ENCODE measurements around the gene PRDM15. TPM values are rescaled to one million over a fixed set of nuclear protein-coding genes. Genes with fewer than 3 reads are reported as not detected.
A peak's percentile ranks its signal among the peaks of the same experiment; 100 is the strongest.

Gene PRDM15
- total RNA-seq, 1 experiment from 2014 or later: 2.4 TPM

DNA sequence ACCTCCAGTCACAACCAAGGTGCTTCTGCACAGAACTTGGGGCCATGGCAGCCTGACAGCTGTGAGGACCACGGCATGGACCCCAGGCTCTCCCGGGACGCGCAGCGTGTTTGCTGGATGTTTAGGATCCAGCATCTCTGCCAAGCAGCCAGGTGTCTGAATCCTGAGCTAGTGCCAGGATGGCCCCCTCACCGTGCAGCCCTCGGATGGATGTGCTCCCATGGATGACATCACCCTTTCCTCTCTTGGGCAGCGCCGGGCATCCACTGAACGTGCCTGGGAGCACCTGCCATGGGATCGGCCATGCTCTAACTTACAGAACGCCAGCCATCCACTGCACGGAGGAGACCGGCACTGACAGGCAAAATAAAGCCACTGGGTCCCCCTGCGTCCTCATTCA lies 53.9 kb downstream of the PRDM15 start:
- DNase-seq (ENCODE audit: low read depth): no peak

GRCh38 chr21:41824466-41825207 lies 54.5 kb downstream of the PRDM15 start:
- no peak for DNase-seq (ENCODE audit: low read depth)

- no peak for DNase-seq (ENCODE audit: low read depth)
These were observed 55.2 kb downstream of the PRDM15 start for GRCh38 chr21:41823906-41824305.

DNA sequence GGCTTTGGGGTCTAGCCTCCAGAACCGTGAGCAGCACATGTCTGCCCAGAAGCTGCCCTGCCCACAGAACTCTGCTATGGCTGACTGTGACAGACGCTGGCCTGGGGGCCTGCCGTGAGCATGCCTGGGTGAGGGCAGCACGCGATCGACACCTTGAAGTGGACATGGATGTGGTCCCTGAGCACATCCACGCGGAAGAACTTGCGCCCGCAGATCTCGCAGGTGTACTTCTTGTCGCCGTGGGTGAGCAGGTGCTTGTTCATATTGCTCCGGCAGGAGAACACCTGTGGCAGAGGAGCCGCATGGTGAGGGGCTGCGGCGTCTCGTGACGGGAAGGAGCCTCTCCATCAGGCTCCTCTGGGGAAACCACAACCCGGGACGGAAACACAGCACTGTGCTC lies 56.0 kb downstream of the PRDM15 start:
- DNase-seq (ENCODE audit: low read depth): no peak

DNA sequence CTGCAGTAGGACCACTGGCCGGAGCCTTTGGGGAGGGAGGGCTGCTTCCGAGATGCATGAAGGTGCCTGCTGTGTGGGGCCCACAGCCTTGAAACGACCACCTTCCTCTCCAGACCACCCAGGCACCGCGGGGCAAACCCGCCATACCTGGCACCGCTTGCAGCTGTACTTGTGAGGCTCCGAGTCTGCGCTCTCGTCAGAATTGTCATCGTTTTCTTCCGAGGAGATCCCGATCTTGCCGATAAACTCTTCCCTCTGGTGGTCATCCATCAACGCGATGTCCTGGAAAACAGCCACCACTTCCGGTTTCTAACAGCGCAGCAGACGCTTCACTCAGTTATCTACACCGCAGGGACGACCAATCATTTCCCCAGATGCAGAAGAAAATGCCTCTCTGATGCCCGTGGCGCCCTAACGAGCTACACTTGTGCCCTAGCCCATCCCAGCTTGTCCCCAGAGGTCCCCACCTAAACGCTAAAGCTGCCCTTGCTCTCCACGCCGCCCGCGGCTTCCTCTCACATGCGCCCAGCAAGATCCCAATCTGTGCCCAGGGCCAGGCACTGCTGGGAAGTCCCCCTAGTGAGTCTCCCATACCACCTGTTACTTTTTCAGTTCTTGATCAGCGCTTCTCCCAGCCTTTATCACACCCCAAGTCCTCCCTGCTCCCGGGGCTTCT lies 57.2 kb downstream of the PRDM15 start:
- no peak for DNase-seq (ENCODE audit: low read depth)

DNA sequence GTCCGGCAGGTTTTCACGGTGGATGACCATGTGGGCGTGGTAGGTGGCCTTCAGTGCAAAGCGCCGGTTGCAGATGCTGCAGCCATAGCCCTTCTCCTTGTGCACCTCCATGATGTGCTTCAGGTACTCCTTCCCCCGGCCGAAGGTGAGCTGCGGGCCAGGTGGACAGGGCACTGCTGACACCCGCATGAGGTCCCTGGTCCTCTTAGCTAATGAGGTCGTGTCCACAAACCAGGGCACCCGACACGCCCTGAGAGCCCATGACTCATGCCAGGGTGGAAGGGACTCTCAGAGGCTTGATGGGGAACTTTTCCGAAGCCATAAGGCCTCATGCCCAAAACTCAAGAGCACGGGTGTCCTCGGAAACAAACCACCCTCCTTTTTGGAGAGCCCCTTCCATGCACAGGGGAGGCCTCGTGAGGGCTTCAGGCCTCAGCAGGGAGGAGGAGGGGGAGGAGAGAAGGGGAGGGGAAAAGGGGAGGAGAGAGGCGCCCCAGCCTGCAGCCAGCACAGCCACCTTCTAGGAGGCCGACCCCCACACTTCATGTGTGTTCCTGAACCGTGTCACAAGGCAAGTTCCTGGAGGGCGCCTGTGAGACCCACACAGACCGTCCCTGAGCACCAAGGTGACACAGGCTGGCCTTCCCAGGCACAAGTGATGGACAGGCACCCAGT lies 57.9 kb downstream of the PRDM15 start:
- no peak for DNase-seq (ENCODE audit: low read depth)

DNA sequence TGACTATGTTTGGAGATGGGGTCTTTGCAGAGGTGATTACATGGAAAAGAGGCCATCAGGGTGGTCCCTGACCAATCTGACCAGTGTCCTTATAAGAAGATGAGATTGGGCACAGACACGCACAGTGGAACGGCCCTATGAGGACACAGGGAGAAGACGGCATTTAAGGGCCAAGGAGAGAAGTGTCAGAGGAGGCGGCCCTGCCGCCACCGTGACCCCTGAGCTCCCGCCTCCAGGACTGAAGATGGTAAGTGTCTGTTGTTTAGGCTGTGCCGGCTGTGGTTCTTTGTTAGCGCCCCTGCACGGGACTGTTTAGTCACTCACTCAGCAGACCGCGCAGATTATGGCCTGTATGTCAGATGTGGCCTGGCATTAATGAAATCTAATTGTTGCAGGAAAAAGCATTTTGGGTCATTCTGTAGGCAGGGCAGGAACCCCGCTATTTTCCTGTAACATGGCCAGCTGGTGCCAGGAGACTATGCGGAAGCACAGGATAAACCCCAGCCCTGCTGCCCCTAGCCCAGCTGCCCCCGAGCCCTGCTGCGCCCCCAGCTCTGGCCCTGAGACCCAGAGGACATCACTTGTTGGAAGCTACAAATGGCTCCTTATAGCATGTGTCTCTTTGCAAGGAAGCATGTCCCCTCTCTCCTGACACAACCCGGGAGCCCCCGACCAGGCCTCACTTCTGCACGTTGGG lies 58.6 kb downstream of the PRDM15 start:
- DNase-seq (ENCODE audit: low read depth): no peak

DNA sequence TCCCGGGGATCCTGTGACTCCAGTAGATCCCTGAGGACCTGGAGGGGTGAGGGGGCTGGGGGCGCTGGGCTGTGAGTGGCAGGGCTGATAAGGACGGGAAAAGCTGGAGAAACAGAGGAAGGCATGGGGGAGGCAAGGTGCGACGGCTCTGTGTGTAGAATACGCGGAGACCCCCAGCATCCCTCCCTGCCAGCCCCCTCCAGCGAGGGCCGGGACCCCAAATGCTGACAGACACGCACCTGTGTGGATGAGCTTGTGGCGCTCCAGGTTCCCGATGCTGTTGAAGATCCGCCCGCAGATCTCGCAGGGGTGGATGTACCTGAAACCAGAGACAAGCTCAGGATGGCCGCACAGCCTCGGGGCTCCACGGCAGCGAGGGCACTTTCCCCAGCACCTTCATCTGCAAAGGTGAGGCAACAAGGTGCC lies 59.3 kb downstream of the PRDM15 start:
- no peak for DNase-seq (ENCODE audit: low read depth)

DNA sequence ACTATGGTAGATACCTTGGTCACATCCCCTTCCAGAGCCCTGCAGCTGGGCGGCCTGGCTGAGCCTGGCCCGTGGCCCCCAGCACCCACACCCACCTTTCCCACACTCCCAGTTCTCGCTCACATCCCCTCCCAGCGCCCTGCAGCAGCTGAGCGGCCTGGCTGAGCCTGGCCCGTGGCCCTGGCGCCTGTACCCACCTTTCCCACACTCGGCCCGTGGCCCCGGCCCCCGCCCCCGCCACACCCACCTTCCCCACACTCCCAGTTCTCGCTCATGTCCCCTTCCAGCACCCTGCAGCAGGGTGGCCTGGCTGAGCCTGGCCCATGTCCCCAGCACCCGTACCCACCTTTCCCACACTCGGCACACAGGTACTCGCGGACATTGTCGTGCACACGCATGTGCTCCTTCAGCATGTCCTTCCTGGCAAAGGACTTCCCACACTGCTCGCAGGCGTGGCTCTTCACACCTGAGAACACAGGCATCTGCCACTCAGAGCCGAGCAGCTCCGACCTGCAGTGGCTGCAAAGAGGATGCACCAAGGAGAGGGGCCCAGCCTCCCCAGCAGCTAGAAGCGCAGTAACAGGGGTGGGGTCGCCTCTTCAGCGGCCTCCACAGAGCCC lies 59.8 kb downstream of the PRDM15 start:
- DNase-seq (ENCODE audit: low read depth): no peak

GRCh38 chr21:41817877-41818855 lies 61.0 kb downstream of the PRDM15 start:
- DNase-seq (ENCODE audit: low read depth): no peak

DNA sequence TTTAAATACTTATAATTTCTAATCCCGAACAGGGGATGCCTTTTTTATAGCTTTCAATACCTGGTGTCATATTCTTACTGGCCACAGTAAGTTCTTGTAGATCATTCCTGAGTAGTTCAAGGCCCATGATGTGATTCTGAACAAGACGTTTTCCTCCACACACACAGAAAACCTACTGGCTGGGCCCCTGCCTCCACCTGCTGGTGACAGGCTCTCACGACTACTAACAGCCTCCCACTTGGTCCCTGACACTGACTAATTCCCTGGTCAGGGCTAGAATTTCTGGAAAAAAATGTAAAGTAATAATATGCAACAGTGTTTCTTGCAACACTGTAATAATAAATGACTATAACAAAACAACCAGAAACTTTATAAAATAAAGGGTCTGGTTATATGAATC lies 61.9 kb downstream of the PRDM15 start:
- peak; percentile 73 for DNase-seq (ENCODE audit: low read depth)

DNA sequence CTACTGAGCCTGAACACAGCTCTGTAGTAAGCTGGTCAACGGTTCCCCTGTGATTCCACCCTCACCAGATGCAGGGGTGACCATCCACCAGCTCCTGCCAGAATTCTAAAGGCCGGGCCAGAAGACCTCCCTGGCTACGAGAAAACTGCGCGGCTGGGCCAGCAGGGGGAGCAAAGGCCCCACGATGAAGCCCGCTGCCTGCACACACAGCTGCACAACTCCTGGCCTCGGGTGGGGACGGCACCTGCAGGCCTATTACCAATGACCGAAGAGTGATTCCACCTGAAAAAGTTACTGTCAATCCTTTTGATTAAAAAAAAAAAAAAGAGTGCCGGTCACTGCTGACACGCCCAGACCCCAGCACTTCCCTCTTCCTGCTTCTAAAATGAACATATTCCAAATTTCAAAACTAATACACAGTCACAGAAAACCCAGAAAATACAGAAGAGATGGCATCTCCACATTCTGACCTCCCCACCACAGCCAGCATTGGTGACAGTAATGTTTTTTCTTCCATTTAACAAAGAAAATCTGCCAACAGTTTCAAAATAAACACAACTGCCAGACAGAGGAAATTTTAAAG lies 62.5 kb downstream of the PRDM15 start:
- DNase-seq (ENCODE audit: low read depth): peak; percentile 41

DNA sequence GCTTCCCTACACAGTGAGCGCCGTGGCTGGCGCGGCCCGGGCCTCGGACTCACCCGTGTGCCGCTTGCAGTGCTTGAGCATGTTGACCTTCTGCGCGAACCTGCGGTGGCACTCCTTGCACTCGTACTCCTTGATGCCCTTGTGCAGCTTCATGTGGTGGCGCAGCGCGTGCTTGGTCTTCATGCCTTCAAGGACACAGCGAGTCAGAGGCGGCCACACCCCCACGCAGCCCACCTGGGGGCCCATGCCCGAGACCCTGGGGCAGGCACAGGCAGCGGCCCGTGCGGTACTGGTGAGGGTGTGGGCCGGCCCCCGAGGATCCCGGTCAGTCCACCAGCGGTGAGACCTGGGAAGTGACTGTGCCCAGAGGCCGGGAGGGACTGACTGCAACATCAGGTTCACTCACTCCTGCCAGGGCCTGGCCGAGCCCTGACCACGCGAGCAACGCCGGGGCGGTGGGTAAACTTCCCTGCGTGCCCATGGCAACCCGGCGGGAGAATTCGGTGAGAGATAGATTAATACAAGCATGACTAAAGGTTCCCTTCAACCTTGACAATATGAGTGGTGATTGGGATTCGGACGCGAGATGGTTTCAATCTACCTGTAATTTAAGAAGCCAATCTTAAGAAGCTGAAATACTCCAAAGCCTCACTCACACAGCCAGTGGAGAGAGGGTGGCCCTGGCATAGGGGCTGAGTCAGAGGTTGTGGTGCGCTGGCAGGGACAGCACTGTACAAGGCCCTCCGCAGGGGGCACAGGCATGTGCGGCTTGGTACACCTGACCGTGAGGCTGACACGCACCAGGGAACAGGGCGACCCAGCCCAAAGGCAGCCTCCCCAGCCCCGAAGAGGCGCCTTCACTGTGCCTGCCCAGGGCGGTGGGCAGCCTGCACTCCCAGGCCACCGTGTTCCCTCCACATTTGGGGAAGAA lies 63.2 kb downstream of the PRDM15 start:
- DNase-seq (ENCODE audit: low read depth): no peak

DNA sequence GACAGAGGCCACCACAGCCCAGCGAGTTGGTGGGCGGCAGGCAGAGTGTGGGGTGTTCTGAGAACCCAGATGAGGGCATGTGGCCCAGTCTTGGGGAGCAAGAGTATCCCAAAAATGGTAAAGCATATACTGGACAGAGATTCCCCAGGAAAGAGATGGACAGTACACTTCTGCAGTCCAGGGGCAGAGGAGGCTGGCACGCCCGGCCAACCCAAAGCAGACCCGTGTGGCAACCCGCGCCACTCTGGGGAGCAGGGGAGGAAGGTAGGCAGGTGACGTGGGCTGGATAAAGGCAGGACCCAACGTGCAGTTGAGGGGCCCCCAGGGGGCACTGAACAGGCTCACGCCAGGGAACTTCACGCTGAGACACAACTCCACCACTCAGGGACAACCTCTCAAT lies 65.9 kb downstream of the PRDM15 start:
- no peak for DNase-seq (ENCODE audit: low read depth)

DNA sequence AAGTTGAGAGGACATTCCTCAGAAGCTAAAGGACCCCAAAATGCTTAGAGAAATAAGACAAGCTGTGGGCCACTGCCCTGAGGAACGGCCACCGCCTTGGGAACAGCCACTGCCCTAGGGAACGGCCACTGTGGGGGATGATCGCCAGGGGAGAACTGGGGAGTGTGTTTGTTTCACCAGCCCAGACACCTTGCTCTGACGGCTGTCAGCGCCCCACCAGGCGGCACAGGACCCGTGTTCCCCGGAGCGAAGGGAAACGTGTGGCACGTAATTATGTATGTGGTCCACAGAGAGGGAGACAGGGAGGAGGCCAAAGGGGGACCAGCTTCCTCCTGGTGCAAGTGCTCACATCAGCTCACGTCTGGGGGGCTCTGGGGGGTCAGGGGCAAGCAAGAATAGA lies 66.5 kb downstream of the PRDM15 start:
- no peak for DNase-seq (ENCODE audit: low read depth)

DNA sequence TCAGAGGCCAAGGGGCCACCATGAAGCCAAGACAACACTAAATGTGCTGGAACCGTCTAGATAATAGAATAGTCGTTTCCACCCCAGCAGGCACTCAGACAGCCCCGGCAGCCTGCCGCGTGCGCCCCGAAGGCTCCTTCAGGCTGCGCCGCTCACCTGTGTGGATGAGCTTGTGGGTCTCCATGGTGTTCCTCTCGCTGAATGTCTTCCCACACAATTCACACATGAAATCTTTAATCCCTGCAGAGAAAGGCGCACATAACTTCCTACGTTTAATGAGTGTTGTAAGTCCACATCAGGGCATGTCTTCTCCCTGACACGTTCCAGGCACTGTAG lies 68.6 kb downstream of the PRDM15 start:
- DNase-seq (ENCODE audit: low read depth): no peak

- no peak for DNase-seq (ENCODE audit: low read depth)
These were observed 69.1 kb downstream of the PRDM15 start for GRCh38 chr21:41809891-41810596.

- no peak for DNase-seq (ENCODE audit: low read depth)
These were observed 70.3 kb downstream of the PRDM15 start for GRCh38 chr21:41808846-41809245.

DNA sequence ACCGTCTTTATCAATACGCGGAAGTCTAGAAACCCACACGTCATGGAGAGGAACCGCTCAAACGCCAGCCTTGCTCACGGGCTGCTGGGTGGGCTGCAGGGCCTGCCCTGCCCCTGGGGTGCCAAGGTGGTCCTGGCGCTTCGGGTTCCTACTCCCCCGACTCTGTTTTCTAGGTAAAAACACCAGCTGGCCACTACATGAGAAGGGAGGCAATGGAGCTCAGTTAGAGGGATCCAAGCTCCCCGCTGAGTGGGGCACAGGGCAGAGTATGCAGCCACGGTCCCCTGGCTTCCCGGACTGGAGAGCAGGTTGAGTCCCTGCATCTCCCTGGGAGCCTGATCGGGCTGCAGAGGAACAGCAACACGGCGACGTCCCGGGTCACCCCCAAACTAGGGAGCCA lies 71.0 kb downstream of the PRDM15 start:
- DNase-seq (ENCODE audit: low read depth): no peak

All from RPMI7951 (cell line).